Karpas-422 (cell line): Measurements from ENCODE around the gene MUC12. TPM values are rescaled to one million over a fixed set of nuclear protein-coding genes. Genes with fewer than 3 reads are reported as not detected.

Experiments used
- DNase-seq: peaks from one replicate; pipeline ENCODE4 v3.0.0-alpha.2; 2015
- H2AFZ ChIP-seq: fragments of 200-600 bp; sonication (generic); 2 replicates; pipeline ENCODE4 v1.6.1; 2014; ENCODE audit warnings: antibody characterized with exemption, low read length, mixed read lengths
- H3K27ac ChIP-seq: fragments of 200-600 bp; sonication (generic); 2 replicates; pipeline ENCODE4 v1.5.1; 2014; ENCODE audit warnings: mild to moderate bottlenecking, low read length, moderate library complexity
- H3K27me3 ChIP-seq: fragments of 200-600 bp; sonication (generic); 2 replicates; pipeline ENCODE4 v1.6.1; 2014; ENCODE audit warnings: low read length, mixed read lengths
- H3K36me3 ChIP-seq: fragments of 200-600 bp; sonication (generic); 2 replicates; pipeline ENCODE4 v1.6.1; 2014; ENCODE audit warnings: low read length, mixed read lengths; ENCODE audit not compliant: insufficient read depth
- H3K4me1 ChIP-seq: fragments of 200-600 bp; sonication (generic); 2 replicates; pipeline ENCODE4 v1.6.1; 2014; ENCODE audit warnings: mild to moderate bottlenecking, low read length, mixed read lengths
- H3K4me2 ChIP-seq: fragments of 200-600 bp; sonication (generic); 2 replicates; pipeline ENCODE4 v1.6.1; 2014; ENCODE audit warnings: low read length, low read depth, mild to moderate bottlenecking; ENCODE audit not compliant: poor library complexity, severe bottlenecking
- H3K4me3 ChIP-seq: fragments of 200-600 bp; sonication (generic); 2 replicates; pipeline ENCODE4 v1.5.1; 2014; ENCODE audit warnings: mild to moderate bottlenecking, antibody characterized with exemption, low read length, mixed read lengths
- H3K79me2 ChIP-seq: fragments of 200-600 bp; sonication (generic); 2 replicates; pipeline ENCODE4 v1.6.1; 2014; ENCODE audit warnings: mild to moderate bottlenecking, low read length, mixed read lengths
- H3K9ac ChIP-seq: fragments of 200-600 bp; sonication (generic); 2 replicates; pipeline ENCODE4 v1.6.0; 2014; ENCODE audit warnings: low read length
- H3K9me2 ChIP-seq: fragments of 200-600 bp; sonication (generic), shearing (Covaris generic); replicated peaks from 2 replicates; pipeline ENCODE4 v1.6.0; 2014; ENCODE audit warnings: mild to moderate bottlenecking, low read length, moderate library complexity; ENCODE audit not compliant: insufficient read depth
- H3K9me3 ChIP-seq: fragments of 300-700, 200-600 bp; sonication (generic); 2 replicates; pipeline ENCODE4 v1.6.1; 2014; ENCODE audit warnings: low read length, mixed read lengths
- H4K20me1 ChIP-seq: fragments of 200-600 bp; sonication (generic); 2 replicates; pipeline ENCODE4 v1.6.1; 2014; ENCODE audit warnings: mild to moderate bottlenecking, antibody characterized with exemption, low read length, low read depth; ENCODE audit not compliant: insufficient read depth
- total RNA-seq: library from RNA; depleted of rRNA; stranded (reverse); fragments of >200 nt; shearing (Covaris generic); gene quantifications from 2 replicates; pipeline ENCODE4 v1.2.3, GENCODE V29; 2014; ENCODE audit warnings: low replicate concordance

Gene MUC12
- total RNA-seq, 1 experiment from 2014 or later: not detected

GRCh38 chr7:100964630-100965029 is 4.7 kb upstream of the MUC12 start:
- Histone ChIP-seq H3K27me3 (no peaks in the 10 kb centered on the region), H3K9ac (no peak overlapping the region)
- DNase-seq: no peak

GRCh38 chr7:100965045-100965722 is 4.2 kb upstream of the MUC12 start:
- Histone ChIP-seq H3K4me3 (no peak overlapping the region), H3K4me1 (no peaks in the 10 kb centered on the region), H3K27ac (no peak overlapping the region), H3K36me3 (no peaks in the 10 kb centered on the region), H3K9ac (no peak overlapping the region), H3K79me2 (no peaks in the 10 kb centered on the region), H3K9me2 (no peaks in the 10 kb centered on the region), H2AFZ (no peak overlapping the region), H3K9me3 (no peaks in the 10 kb centered on the region), H4K20me1 (no peaks in the 10 kb centered on the region), H3K27me3 (no peaks in the 10 kb centered on the region), H3K4me2 (no peak overlapping the region)
- no peak for DNase-seq

More at GRCh38 chr7:100964630-100965029, 4.7 kb upstream of the MUC12 start:
- no peaks in the 10 kb centered on the region for H3K36me3 ChIP-seq
- no peaks in the 10 kb centered on the region for H3K9me3 ChIP-seq
- no peaks in the 10 kb centered on the region for H3K9me2 ChIP-seq
- H4K20me1 ChIP-seq: no peaks in the 10 kb centered on the region
- no peaks in the 10 kb centered on the region for H3K4me1 ChIP-seq
- H3K4me2 ChIP-seq: no peak overlapping the region
- H3K4me3 ChIP-seq: no peak overlapping the region
- no peak overlapping the region for H3K27ac ChIP-seq
- no peak overlapping the region for H2AFZ ChIP-seq
- no peaks in the 10 kb centered on the region for H3K79me2 ChIP-seq

GRCh38 chr7:100965723-100966541 is 3.4 kb upstream of the MUC12 start:
- Histone ChIP-seq H3K4me2 (no peak overlapping the region), H3K9ac (no peak overlapping the region)

GRCh38 chr7:100966542-100967291 is 2.6 kb upstream of the MUC12 start:
- Histone ChIP-seq H3K27me3 (no peaks in the 10 kb centered on the region), H3K4me3 (no peak overlapping the region), H3K27ac (no peak overlapping the region), H3K36me3 (no peaks in the 10 kb centered on the region), H4K20me1 (no peaks in the 10 kb centered on the region), H3K9ac (no peak overlapping the region), H3K9me2 (no peaks in the 10 kb centered on the region), H3K4me2 (no peak overlapping the region), H3K79me2 (no peaks in the 10 kb centered on the region), H3K4me1 (no peaks in the 10 kb centered on the region), H3K9me3 (no peaks in the 10 kb centered on the region), H2AFZ (no peak overlapping the region)
- no peak for DNase-seq

More at GRCh38 chr7:100965723-100966541, 3.4 kb upstream of the MUC12 start:
- no peaks in the 10 kb centered on the region for H3K9me3 ChIP-seq
- no peak overlapping the region for H3K27ac ChIP-seq
- no peaks in the 10 kb centered on the region for H3K27me3 ChIP-seq
- peak; percentile 70 for DNase-seq
- H3K9me2 ChIP-seq: no peaks in the 10 kb centered on the region
- H4K20me1 ChIP-seq: no peaks in the 10 kb centered on the region
- no peaks in the 10 kb centered on the region for H3K4me1 ChIP-seq
- no peaks in the 10 kb centered on the region for H3K36me3 ChIP-seq
- no peaks in the 10 kb centered on the region for H3K79me2 ChIP-seq
- H3K4me3 ChIP-seq: no peak overlapping the region
- H2AFZ ChIP-seq: no peak overlapping the region

- Histone ChIP-seq H3K4me3 (no peak overlapping the region), H3K9me3 (no peaks in the 10 kb centered on the region), H3K9me2 (no peaks in the 10 kb centered on the region), H3K27ac (no peak overlapping the region), H3K27me3 (no peaks in the 10 kb centered on the region), H2AFZ (no peak overlapping the region), H4K20me1 (no peaks in the 10 kb centered on the region), H3K4me1 (no peaks in the 10 kb centered on the region), H3K79me2 (no peaks in the 10 kb centered on the region), H3K4me2 (no peak overlapping the region), H3K9ac (no peak overlapping the region), H3K36me3 (no peaks in the 10 kb centered on the region)
- DNase-seq: no peak
Observed at GRCh38 chr7:100967292-100967863, 2.0 kb upstream of the MUC12 start.

DNA sequence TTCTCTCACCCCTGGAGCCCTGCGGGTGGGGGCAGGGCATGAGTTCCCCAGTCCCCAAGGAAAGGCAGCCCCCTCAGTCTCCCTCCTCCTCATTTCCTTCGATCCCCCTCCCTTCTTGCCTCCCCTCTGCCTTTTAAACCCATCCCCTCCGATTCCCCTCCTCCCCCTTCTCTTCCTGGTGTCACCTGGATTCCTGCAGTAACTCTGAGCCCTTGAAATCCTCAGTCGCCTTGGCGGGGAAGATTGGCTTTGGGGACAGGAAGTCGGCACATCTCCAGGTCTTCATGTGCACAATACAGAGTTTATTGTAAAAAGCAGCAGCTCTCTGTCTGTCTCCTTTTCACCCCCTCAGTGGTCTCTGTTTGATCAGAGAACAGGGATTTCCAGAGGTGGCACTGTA is 1.3 kb upstream of the MUC12 start:
- no peaks in the 10 kb centered on the region for H4K20me1 ChIP-seq
- no peaks in the 10 kb centered on the region for H3K79me2 ChIP-seq
- H3K9me3 ChIP-seq: no peaks in the 10 kb centered on the region
- no peak overlapping the region for H3K9ac ChIP-seq
- no peak overlapping the region for H2AFZ ChIP-seq
- no peak overlapping the region for H3K27ac ChIP-seq
- H3K4me1 ChIP-seq: no peaks in the 10 kb centered on the region
- no peaks in the 10 kb centered on the region for H3K9me2 ChIP-seq
- DNase-seq: no peak
- H3K4me3 ChIP-seq: no peak overlapping the region
- H3K4me2 ChIP-seq: no peak overlapping the region
- H3K27me3 ChIP-seq: no peaks in the 10 kb centered on the region
- H3K36me3 ChIP-seq: no peaks in the 10 kb centered on the region

- Histone ChIP-seq H3K9ac (no peak overlapping the region), H3K4me3 (no peak overlapping the region), H3K79me2 (no peaks in the 10 kb centered on the region), H4K20me1 (no peaks in the 10 kb centered on the region), H3K4me2 (no peak overlapping the region), H3K27me3 (no peaks in the 10 kb centered on the region), H3K9me3 (no peaks in the 10 kb centered on the region), H3K9me2 (no peaks in the 10 kb centered on the region), H3K36me3 (no peaks in the 10 kb centered on the region), H3K27ac (no peak overlapping the region), H2AFZ (no peak overlapping the region), H3K4me1 (no peaks in the 10 kb centered on the region)
- DNase-seq: peak; percentile 36
Observed at GRCh38 chr7:100968650-100969049, 715 bp upstream of the MUC12 start.
